ENCODE measurements around the gene BCAP31. TPM values are rescaled to one million over a fixed set of nuclear protein-coding genes. Genes with fewer than 3 reads are reported as not detected.

BCAP31 gene
- 184 TPM for polyA plus RNA-seq (ENCODE audit: insufficient read length)
- long read RNA-seq, donor 1, transcript BCAP31-201 (8 exons, 1,643 nt), result major isoform, 89 of 134 reads
- long read RNA-seq, donor 1, partial matches to known transcripts, result 34 of 134 reads
- long read RNA-seq, donor 1, other reads (novel, unspliced or antisense), result 5 of 134 reads
- long read RNA-seq, donor 2, transcript BCAP31-201 (8 exons, 1,643 nt), result major isoform, 84 of 116 reads
- long read RNA-seq, donor 2, partial matches to known transcripts, result 15 of 116 reads
- long read RNA-seq, donor 2, other reads (novel, unspliced or antisense), result 11 of 116 reads
- long read RNA-seq, donor 3, transcript BCAP31-201 (8 exons, 1,643 nt), result major isoform, 60 of 91 reads
- long read RNA-seq, donor 3, partial matches to known transcripts, result 22 of 91 reads
- long read RNA-seq, donor 3, other reads (novel, unspliced or antisense), result 6 of 91 reads
- long read RNA-seq, donor 4, transcript BCAP31-201 (8 exons, 1,643 nt), result major isoform, 5 of 20 reads
- long read RNA-seq, donor 4, partial matches to known transcripts, result 14 of 20 reads
- long read RNA-seq, donor 4, other reads (novel, unspliced or antisense), result 0 of 20 reads
- long read RNA-seq, donor 5, transcript BCAP31-211 (4 exons, 573 nt), result minor isoform, 5 of 224 reads
- long read RNA-seq, donor 5, transcript BCAP31-201 (8 exons, 1,643 nt), result major isoform, 149 of 224 reads
- long read RNA-seq, donor 5, partial matches to known transcripts, result 37 of 224 reads
- long read RNA-seq, donor 5, other reads (novel, unspliced or antisense), result 29 of 224 reads
- long read RNA-seq, donor 6, transcript BCAP31-201 (8 exons, 1,643 nt), result major isoform, 74 of 105 reads
- long read RNA-seq, donor 6, partial matches to known transcripts, result 16 of 105 reads
- long read RNA-seq, donor 6, other reads (novel, unspliced or antisense), result 14 of 105 reads
- long read RNA-seq, donor 7, transcript BCAP31-201 (8 exons, 1,643 nt), result major isoform, 117 of 221 reads
- long read RNA-seq, donor 7, partial matches to known transcripts, result 78 of 221 reads
- long read RNA-seq, donor 7, other reads (novel, unspliced or antisense), result 19 of 221 reads
- long read RNA-seq, donor 8, transcript BCAP31-201 (8 exons, 1,643 nt), result major isoform, 43 of 62 reads
- long read RNA-seq, donor 8, partial matches to known transcripts, result 5 of 62 reads
- long read RNA-seq, donor 8, other reads (novel, unspliced or antisense), result 8 of 62 reads

DNA sequence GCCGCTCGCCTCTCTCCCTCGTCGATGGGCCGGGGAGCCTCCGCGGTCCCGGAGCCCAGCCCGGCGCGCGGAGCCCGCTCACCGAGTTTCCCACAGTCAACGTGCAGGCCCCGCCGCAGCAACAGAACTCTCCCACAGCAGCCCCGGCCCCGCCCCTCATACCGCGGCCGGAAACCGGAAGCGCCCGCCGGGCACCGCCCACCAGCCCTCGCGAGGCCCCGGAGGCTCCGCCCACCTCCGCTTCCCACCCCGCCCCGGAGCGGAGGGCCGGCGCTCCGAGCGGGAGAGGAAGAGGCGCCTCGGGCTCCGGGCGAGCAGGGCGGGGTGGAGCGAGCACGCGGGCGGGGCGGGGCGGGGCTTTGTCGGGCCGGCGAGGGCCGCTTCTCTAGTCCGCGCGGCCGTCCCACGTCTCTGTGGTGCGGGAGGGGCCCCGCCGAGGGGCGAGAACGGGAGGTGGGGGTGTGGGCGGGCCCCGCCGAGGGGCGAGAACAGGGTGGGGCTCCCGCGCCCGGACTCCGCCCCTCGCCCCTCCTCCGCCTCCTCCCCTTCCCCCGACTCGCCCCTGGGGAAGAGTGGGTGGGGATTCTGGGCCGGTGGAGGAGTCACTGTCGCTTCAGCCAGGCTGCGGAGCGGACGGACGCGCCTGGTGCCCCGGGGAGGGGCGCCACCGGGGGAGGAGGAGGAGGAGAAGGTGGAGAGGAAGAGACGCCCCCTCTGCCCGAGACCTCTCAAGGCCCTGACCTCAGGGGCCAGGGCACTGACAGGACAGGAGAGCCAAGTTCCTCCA, at the start of gene BCAP31, which contains the start of gene ABCD1:
BCAP31 (minus strand) TSS at position 136 of the 787 bp plus-strand sequence. CDS start 1,143 bp downstream, outside the sequence.
ABCD1 (plus strand) TSS at position 605 of the 787 bp plus-strand sequence. CDS start 411 bp downstream, outside the sequence.
- DNase-seq, result peak; percentile 83

- DNase-seq, result no peak
Observed at GRCh38 chrX:153773218-153773611, 49.0 kb upstream of the BCAP31 start.

DNA sequence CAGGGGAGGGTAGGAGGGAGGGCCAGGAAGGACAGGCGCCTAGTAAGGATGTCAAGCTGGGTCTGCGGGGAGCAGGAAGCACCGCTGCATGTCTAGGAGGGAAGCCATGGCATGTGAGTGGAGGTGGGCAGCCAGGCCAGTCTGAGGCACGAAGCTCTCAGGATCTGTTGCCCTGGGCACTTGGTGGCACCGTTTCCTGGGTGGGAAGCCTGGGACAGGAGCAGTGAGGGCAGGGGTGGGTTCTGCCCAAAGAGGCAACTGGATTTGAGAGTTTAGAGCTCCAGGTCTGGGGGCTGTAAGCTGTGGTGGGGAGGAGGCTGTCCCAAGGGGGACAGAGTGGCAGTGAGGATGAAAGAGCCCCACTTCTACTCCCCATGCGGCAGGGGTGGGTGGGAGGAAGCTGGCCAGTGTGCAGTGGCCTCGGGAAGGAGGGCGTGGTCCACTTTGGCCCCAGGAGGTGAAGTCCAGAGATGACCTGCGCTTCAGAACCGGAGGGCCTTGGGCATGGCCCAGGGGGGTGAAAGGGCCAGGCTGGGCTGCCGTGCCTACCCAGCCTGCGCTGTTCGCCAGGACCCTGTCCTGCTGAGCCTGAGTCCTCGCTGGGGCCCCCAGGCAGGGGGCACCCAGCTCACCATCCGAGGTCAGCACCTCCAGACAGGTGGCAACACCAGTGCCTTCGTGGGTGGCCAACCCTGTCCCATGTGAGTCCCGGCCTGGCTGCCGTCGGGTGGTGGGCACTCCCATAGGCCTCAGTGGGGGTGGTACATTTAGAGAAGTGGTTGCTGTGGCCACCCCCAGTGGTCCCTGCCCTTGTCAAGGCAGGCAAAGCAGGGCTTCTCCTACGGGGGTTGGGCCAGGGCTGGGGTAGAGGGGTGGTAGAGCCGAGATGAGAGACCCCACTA, 48.4 kb upstream of the BCAP31 start:
- DNase-seq, result no peak

DNA sequence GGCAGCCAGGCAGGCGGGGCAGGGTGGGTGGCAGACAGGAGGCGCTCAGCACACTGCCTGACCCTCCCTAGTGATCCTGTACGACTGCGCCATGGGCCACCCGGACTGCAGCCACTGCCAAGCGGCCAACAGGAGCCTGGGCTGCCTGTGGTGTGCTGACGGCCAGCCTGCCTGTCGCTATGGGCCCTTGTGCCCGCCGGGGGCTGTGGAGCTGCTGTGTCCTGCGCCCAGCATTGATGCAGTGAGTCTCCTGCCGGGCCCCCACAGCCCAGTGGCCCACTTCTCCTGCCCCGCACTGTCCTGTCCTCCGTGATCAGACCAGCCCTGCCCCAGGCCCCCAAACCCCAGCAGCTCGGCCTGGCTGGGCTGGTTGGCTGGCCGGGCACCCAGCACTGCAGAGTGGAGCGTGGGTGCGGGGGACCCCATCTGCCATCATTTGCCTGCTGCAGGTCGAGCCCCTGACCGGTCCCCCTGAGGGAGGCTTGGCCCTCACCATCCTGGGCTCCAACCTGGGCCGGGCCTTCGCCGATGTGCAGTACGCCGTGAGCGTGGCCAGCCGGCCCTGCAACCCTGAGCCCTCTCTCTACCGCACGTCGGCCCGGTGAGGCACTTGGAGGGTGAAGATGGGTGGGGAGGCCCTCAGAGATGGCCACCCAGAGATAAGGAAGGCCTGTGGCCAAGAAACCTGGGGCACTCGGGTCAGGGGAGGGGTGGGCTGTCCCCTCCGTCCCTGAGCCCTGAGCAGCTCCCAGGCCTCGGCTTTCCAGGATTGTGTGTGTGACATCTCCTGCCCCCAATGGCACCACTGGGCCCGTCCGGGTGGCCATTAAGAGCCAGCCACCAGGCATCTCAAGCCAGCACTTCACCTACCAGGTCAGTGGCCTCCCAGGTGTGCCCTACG, 47.5 kb upstream of the BCAP31 start:
- no peak for DNase-seq

GRCh38 chrX:153770601-153771414, 46.6 kb upstream of the BCAP31 start:
- no peak for DNase-seq

- no peak for DNase-seq
Observed at GRCh38 chrX:153769865-153770600, 45.8 kb upstream of the BCAP31 start.

DNA sequence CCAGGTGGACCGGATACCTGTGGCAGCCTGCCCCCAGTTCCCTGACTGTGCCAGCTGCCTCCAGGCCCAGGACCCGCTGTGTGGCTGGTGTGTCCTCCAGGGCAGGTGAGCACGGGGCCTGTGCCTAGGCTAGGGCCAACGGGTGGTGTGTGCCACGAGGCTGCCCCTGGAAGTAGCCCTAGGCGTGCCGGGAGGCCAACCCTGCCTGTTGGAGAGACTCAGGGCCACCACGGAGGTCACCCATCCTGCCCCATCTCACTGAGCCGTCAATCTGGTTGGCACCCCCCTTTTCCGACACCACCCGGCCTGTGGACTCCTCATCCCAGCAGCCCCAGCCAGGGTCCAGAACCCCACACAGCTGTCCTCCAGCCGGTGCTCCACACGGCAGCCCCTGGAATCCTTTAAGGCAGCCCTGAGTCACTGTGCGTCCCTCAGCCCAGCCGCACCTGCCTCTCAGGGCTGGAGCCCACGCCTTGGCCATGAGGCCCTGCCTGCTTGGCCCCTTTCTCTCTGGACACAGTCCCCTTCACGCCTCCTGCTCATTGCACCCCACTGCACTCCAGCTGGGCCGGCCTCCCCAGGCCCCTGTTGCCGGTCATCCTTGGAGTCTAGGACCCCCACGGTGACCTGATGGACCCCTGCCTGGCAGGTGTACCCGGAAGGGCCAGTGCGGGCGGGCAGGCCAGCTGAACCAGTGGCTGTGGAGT, 45.1 kb upstream of the BCAP31 start:
- DNase-seq, result no peak

GRCh38 chrX:153768311-153769157, 44.3 kb upstream of the BCAP31 start:
- DNase-seq, result no peak

DNA sequence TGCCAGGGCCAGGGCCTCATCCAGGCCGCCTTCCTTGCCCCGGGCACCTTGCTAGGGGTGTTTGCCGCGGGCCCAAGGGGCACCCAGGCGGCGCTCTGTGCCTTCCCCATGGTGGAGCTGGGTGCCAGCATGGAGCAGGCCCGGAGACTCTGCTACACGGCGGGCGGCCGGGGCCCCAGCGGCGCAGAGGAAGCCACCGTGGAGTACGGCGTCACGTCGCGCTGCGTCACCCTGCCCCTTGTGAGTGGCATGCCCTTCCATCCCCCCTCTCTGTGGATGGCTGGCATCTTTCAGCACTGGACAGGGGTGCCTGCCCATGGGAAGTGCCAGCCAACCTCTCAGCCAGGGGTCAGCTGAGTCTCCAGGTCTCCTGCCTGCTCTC, 43.5 kb upstream of the BCAP31 start:
- no peak for DNase-seq

- DNase-seq, result no peak
Observed at GRCh38 chrX:153766871-153767673, 42.9 kb upstream of the BCAP31 start.

- no peak for DNase-seq
Observed at GRCh38 chrX:153766098-153766817, 42.1 kb upstream of the BCAP31 start.

- DNase-seq, result no peak
Observed at GRCh38 chrX:153765138-153766079, 41.2 kb upstream of the BCAP31 start.

DNA sequence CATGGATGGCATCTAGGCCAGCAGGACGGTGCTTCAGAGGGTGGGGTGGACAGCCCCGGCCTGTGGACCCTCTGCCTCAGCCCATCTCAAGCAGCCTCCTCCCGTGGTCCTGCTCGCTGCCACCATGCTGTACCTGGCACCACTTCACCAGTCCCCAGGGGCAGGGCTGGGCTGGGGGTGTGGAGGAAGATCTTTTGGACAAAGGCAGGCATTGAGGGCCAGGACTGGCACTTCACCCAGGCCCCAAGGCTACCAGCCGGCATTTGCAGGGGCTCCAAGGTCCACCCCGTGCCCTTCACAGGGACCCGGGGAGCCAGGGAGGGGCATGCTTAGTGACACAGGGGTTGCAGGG, 40.6 kb upstream of the BCAP31 start:
- DNase-seq, result no peak
